Astrocyte of the spinal cord (primary cell): ENCODE results near the gene GOLT1B.

ENCODE experiments used
- DNase-seq: peaks from one replicate; pipeline ENCODE4 v3.0.0; 2011; ENCODE audit warnings: low read depth, low spot score
- H3K4me3 ChIP-seq: 2 replicates; pipeline ENCODE4 v1.5.1; 2011; ENCODE audit warnings: low read depth, mild to moderate bottlenecking, low read length, moderate library complexity
- CTCF ChIP-seq: IDR thresholded peaks from 2 replicates; pipeline ENCODE4 v1.5.1; 2012; ENCODE audit warnings: low read depth, mild to moderate bottlenecking, low read length, inconsistent platforms
- in situ Hi-C: cut with HindIII; loops from 2 replicates; pipeline ENCODE4 v1.10.0; 2017; ENCODE audit warnings: low sequenced_read_pairs

The GOLT1B gene

GRCh38 chr12:21500786-21501257, 767 bp upstream of the GOLT1B start:
- peak overlapping the region; percentile 80 for H3K4me3 ChIP-seq
- in situ Hi-C loops = no loop called here
- DNase-seq = no peak
- no peak for TF ChIP-seq CTCF

GRCh38 chr12:21502164-21502496, 541 bp downstream of the GOLT1B start:
- peak; percentile 36 for DNase-seq
- no peak for TF ChIP-seq CTCF
- H3K4me3 ChIP-seq = peak overlapping the region; percentile 80
- in situ Hi-C loops = no loop called here

GRCh38 chr12:21502872-21503271, 1.3 kb downstream of the GOLT1B start:
- H3K4me3 ChIP-seq = peak overlapping the region; percentile 80
- DNase-seq = no peak
- no peak for TF ChIP-seq CTCF
- in situ Hi-C loops = no loop called here

- in situ Hi-C loops = no loop called here
- no peak for DNase-seq
- H3K4me3 ChIP-seq = no peak overlapping the region
- TF ChIP-seq CTCF = no peak
These were observed 4.3 kb downstream of the GOLT1B start for GRCh38 chr12:21505888-21506287.

GRCh38 chr12:21507849-21508248, 6.3 kb downstream of the GOLT1B start:
- no peak for TF ChIP-seq CTCF
- DNase-seq = no peak
- no peak overlapping the region for H3K4me3 ChIP-seq
- in situ Hi-C loops = no loop called here

- TF ChIP-seq CTCF = no peak
- H3K4me3 ChIP-seq = no peak overlapping the region
- no peak for DNase-seq
- in situ Hi-C loops = no loop called here
These were observed 8.2 kb downstream of the GOLT1B start for GRCh38 chr12:21509768-21510167.

GRCh38 chr12:21516281-21516680, 14.7 kb downstream of the GOLT1B start:
- in situ Hi-C loops = no loop called here
- no peak for DNase-seq
- no peak for TF ChIP-seq CTCF
- H3K4me3 ChIP-seq = no peak overlapping the region
